Kidney (tissue), 14 donors: ENCODE results near the gene MIDN. TPM values are rescaled to one million over a fixed set of nuclear protein-coding genes. Genes with fewer than 3 reads are reported as not detected.

Experiments used
- DNase-seq, 5 donors: peaks; one replicate each; pipeline ENCODE4 v3.0.0-alpha.2; 2013 to 2020
- FAIRE-seq: peaks from 2 replicates; lab custom pipeline; 2012; peaks lifted over from hg19 to GRCh38; lab: Jason Lieb, UNC
- H3K27ac ChIP-seq, 2 donors: one replicate each; pipeline ENCODE4 v1.7.0; 2013; ENCODE audit warnings: low read depth in 2 of 2, low read length in 2 of 2, inconsistent platforms in 1 of 2
- H3K27me3 ChIP-seq: one replicate; pipeline ENCODE4 v1.7.1; 2013; ENCODE audit warnings: low read length, inconsistent platforms; ENCODE audit not compliant: control insufficient read depth, insufficient read depth
- H3K36me3 ChIP-seq, 3 donors: one replicate each; pipeline versions ENCODE4 v1.7.0 to v1.7.1; 2013; ENCODE audit warnings: low read length in 3 of 3, control low read depth in 1 of 3, inconsistent platforms in 1 of 3; ENCODE audit not compliant: insufficient read depth in 3 of 3, control insufficient read depth in 2 of 3
- H3K4me1 ChIP-seq, 3 donors: one replicate each; pipeline versions ENCODE4 v1.7.0 to v1.7.1; 2013; ENCODE audit warnings: low read length in 3 of 3, inconsistent platforms in 1 of 3, low read depth in 1 of 3; ENCODE audit not compliant: control insufficient read depth in 2 of 3, insufficient read depth in 2 of 3
- H3K4me3 ChIP-seq, 3 donors: one replicate each; pipeline versions ENCODE4 v1.7.0 to v1.8.1; 2013; ENCODE audit warnings: low read length in 3 of 3, control low read depth in 1 of 3, inconsistent platforms in 1 of 3
- H3K9ac ChIP-seq, 3 donors: one replicate each; pipeline versions ENCODE4 v1.7.0 to v1.7.1; 2013; ENCODE audit warnings: low read length in 3 of 3, control low read depth in 1 of 3, inconsistent platforms in 1 of 3
- H3K9me3 ChIP-seq, 3 donors: one replicate each; pipeline versions ENCODE4 v1.7.0 to v1.7.1; 2013; ENCODE audit warnings: low read length in 3 of 3, control low read depth in 1 of 3, inconsistent platforms in 1 of 3; ENCODE audit not compliant: control insufficient read depth in 2 of 3, insufficient read depth in 1 of 3
- CTCF ChIP-seq: IDR thresholded peaks from 3 replicates; pipeline ENCODE4 v1.5.1; 2012; ENCODE audit warnings: mild to moderate bottlenecking, moderate library complexity, borderline replicate concordance; ENCODE audit not compliant: insufficient read depth; ENCODE audit errors: extremely low read depth
- intact Hi-C: fragments of 100-400 bp; cut with DNase I; formaldehyde crosslinking; loops from one replicate; pipeline ENCODE4 v1.11.1; 2022
- polyA plus RNA-seq: library from polyadenylated mRNA; stranded (reverse); fragments of 350-450 nt; fragmentation: Illumina TruSeq; extraction: RNeasy Lipid Tissue Mini Kit (QIAGEN cat#74804); gene quantifications from one replicate; pipeline ENCODE4 v1.2.3, GENCODE V29; 2014; ENCODE audit warnings: low read depth, low replicate concordance; ENCODE audit not compliant: insufficient read depth
- total RNA-seq: library from RNA; stranded (reverse); fragmentation: NEBNext Ultra II Directional; extraction: Animal tissue kit (Norgen Biotek cat#: 25700); gene quantifications from one replicate; pipeline ENCODE4 v1.2.1, GENCODE V29; 2021
- donor health status: control.
- donor health status: control.
- donor health status: control.
- donor health status: control.
- donor health status: control.
- donor health status: DM: yes; HTN: yes; CAD: no.
- donor health status: Normal renal cell carcinoma (clear cell type).

MIDN gene
- total and polyA plus RNA-seq, 2 donors from 2014 or later = 21.3 to 205 TPM

GRCh38 chr19:1262623-1263123, 14.3 kb downstream of the MIDN start:
- H3K9ac ChIP-seq = peak overlapping the region in 1 of 3 donors; percentile 93
- peak; percentile 83 to 90 (median 87) for DNase-seq
- peak overlapping the region in 1 of 3 donors; percentile 32 for H3K4me3 ChIP-seq

GRCh38 chr19:1263188-1263587, 14.8 kb downstream of the MIDN start:
- Histone ChIP-seq H3K36me3 (no peaks in the 10 kb centered on the region), H3K27me3 (no peaks in the 10 kb centered on the region), H3K9ac (peak overlapping the region in 1 of 3 donors; percentile 93), H3K27ac (peak overlapping the region; percentile 97 to 98), H3K4me1 (peaks cover 0 to 61% (median 42%) of the 10 kb centered on the region in 3 donors), H3K9me3 (no peaks in the 10 kb centered on the region), H3K4me3 (no peak overlapping the region)
- TF ChIP-seq CTCF = no peak
- no peak for FAIRE-seq
- intact Hi-C loops = no loop called here
- DNase-seq = peak in 1 of 5 donors; percentile 80

More at GRCh38 chr19:1262623-1263123, 14.3 kb downstream of the MIDN start:
- FAIRE-seq = no peak
- intact Hi-C loops = no loop called here
- TF ChIP-seq CTCF = no peak
- H3K27me3 ChIP-seq = no peaks in the 10 kb centered on the region
- H3K36me3 ChIP-seq = no peaks in the 10 kb centered on the region
- peak overlapping the region; percentile 97 to 98 for H3K27ac ChIP-seq
- H3K9me3 ChIP-seq = no peaks in the 10 kb centered on the region
- H3K4me1 ChIP-seq = peaks cover 0 to 64% (median 39%) of the 10 kb centered on the region in 3 donors

GRCh38 chr19:1264801-1265614, 16.6 kb downstream of the MIDN start:
- H3K9me3 ChIP-seq = no peaks in the 10 kb centered on the region
- H3K4me1 ChIP-seq = peaks cover 3 to 57% (median 35%) of the 10 kb centered on the region in 3 donors
- no peak for TF ChIP-seq CTCF
- peak; percentile 74 to 93 (median 83) for DNase-seq
- H3K4me3 ChIP-seq = no peak overlapping the region
- peak overlapping the region; percentile 37 to 71 for H3K27ac ChIP-seq
- H3K36me3 ChIP-seq = no peaks in the 10 kb centered on the region
- no peak overlapping the region for H3K9ac ChIP-seq
- no peak for FAIRE-seq
- intact Hi-C loops = no loop called here
- no peaks in the 10 kb centered on the region for H3K27me3 ChIP-seq
